NAMALWA (cell line): Measurements from ENCODE around the gene NPHS1.
"Not testable (repeated sequence)": the region's sequence is repeated elsewhere in the genome, so short reads cannot be mapped to it uniquely, and the experiment has no call there.

ENCODE experiments used
- DNase-seq: peaks from one replicate; pipeline ENCODE4 v3.0.0-alpha.2; 2015; ENCODE audit warnings: low spot score

Gene NPHS1

DNA sequence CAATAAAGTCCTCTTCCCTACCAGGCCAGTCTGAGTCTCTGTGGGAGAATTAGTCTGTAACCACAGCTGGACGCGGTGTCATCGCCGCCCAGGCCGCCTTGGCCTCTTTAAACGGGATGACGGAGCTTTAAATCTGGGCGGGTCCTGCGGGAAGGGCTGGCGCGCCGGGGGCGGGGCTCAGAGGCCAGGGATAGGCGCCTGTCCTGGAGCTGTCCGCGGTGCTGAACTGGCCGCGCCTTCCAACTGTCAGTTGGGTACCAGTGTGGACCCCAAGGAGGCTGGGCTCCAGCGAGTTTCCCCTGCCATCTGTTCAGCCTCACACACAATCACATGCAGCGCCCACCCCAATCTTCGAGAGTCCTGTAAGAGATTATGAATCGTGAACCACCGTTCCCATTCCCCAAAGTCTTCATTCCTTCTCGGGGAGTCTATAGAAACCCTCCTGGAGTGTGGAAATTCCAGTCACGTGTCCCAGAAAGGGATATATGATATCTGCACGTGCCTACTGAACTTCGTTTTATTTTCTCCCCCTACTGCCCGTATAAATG lies 27.5 kb upstream of the NPHS1 start:
- DNase-seq: peak; percentile 46

DNA sequence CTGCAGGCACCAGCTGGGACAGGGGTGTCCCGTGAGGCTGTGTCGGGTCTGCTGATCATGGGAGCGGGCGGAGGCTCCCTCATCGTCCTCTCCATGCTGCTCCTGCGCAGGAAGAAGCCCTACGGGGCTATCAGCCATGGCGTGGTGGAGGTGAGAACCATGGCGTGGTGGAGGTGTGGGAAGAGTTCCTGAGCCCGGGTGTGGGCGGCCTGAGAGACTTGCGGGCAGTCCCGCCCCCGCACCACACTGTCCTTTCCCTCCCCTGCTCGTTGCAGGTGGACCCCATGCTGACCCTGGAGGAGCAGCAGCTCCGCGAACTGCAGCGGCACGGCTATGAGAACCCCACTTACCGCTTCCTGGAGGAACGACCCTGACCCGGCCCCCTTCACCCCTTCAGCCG lies 26.8 kb upstream of the NPHS1 start:
- DNase-seq: no peak

DNA sequence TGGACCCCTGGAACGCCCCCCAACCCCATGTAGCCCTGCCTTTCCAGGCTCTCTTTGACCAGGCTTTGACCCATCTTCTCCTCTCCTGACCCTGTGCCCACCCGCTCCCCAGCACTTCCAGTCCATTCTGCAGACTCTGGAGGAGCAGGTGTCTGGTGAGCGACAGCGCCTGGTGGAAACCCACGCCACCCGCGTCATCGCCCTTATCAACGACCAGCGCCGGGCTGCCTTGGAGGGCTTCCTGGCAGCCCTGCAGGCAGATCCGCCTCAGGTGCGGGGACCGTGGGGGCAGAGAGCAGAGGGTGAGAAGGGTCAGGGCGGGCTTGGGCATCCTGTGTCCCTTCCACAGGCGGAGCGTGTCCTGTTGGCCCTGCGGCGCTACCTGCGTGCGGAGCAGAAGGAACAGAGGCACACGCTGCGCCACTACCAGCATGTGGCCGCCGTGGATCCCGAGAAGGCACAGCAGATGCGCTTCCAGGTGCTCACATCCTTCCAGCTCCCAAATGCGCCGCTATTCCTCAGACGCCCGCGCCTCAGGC lies 22.2 kb upstream of the NPHS1 start:
- no peak for DNase-seq

DNA sequence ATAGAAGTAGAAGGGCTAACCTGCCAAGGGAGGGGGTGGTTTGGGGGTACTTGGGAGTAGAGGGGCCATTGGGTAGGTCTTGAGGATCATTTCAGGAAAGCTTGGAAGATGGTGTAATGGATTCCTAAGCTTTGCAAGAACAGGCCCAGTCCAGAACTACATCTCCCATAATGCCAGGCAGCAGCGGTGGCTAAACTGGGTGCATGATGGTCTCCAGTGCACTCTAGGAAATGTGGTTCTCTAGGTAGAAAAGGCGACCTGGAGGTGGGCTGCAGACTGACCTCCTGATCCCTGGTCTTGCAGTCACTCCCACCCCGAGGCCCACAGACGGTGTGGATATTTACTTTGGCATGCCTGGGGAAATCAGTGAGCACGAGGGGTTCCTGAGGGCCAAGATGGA lies 19.9 kb upstream of the NPHS1 start:
- DNase-seq: no peak

DNA sequence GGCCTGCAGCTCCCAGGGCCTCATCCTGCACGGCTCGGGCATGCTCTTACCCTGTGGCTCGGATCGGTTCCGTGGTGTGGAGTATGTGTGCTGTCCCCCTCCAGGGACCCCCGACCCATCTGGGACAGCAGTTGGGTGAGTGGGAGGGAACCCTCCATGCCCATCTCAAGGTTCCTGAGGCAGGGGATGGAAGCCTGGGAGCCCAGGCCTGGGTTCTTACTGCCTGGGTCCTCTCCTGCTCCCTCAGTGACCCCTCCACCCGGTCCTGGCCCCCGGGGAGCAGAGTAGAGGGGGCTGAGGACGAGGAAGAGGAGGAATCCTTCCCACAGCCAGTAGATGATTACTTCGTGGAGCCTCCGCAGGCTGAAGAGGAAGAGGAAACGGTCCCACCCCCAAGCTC lies 19.3 kb upstream of the NPHS1 start:
- DNase-seq: no peak

DNA sequence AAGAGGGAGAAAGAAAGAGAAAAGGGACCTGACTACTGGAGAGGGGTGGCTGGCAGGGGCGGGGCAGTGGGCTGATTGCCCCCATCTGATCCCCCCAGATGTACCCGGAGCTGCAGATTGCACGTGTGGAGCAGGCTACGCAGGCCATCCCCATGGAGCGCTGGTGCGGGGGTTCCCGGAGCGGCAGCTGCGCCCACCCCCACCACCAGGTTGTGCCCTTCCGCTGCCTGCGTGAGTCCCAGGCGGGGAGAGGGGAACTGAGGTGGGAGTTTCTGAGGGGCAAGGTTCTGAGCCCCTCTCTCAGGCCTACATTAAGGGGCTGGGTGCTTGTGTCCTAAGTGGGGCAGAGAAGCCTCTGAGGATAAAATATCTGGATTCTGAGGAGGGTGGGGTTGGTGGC lies 18.5 kb upstream of the NPHS1 start:
- DNase-seq: no peak

DNA sequence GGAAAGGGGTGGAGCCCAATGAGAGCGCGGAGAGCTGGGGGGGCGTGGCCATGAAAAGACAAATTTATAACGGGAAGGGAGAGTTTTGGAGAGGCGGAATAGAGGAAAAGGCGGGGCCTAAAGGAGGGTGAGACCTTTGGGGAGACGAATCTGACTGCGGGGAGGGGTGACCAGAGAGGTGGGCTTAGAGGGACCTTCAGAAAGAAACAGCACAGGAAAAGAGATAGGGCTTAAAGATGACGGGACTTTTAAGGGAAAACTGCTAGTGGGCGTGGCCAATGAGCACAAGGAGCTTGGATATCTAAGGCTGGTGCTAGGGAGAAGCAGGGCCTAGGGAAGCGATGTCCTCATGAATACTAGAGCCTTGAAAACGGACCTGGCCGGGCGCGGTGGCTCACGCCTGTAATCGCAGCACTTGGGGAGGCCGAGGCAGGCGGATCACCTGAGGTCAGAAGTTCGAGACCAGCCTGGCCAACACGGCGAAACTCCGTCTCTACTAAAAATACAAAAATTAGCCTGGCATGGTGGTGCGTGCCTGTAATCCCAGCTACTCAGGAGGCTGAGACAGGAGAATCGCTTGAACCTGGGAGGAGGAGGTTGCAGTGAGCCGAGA lies 17.9 kb upstream of the NPHS1 start:
- not testable (repeated sequence) for DNase-seq

DNA sequence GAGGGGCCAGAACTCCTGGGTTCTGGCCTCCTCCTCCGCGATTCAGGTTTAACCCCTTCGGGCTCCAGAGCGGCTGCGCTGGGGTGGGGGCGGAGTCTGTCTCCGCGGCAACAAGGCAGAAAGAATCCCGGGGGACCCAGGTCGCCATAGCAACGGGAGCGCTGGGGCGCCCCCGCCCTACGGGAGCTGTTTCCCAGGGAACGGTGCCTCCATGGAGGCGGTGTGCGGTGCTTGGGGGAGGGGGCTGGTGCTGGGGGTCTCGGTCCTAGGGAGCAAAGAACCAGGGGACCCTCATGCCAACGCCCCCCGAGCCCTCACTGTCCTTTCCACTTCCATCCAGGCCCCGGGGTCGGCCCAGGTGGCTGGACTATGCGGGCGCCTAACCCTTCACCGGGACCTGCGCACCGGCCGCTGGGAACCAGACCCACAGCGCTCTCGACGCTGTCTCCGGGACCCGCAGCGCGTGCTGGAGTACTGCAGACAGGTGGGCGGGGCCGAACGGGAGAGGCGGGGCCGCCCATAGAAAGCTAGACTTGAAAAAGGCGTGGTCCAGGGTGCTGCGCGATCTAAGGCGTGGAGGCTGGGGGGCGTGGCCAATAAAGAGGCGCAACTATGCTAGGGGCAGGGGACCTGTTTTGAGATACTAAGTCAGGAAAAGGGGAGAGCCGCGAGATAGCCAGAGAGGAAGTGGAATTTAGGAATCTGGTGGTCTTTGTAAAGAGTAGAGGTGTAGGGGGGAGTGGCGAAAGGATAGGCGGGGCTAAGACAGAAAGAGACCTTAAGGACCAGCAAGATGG lies 17.2 kb upstream of the NPHS1 start:
- peak; percentile 91 for DNase-seq

DNA sequence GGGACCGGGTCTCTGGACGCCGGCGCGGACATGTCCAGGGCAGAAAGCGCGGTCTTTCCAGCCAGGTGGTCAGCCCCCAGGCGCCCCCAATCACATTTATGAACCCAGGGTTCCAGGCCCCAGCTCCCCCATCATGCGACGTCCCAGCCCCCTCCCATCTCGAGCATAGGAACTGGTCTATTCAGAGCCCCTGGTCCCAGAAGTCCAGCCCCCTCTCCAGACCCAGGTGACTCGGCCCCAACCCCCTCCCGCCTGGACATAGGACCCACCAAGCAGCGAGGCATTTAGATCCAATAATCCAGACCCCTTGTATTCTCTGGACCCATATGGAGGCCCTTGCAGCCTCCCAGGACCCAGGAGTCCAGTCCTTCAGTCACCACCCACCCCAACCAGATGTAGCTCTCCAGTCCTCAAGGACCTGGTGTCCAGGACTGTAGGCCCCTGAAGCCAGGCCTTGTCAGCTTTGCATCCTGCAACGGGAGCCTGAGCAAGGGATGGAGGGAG lies 16.6 kb upstream of the NPHS1 start:
- DNase-seq: no peak

DNA sequence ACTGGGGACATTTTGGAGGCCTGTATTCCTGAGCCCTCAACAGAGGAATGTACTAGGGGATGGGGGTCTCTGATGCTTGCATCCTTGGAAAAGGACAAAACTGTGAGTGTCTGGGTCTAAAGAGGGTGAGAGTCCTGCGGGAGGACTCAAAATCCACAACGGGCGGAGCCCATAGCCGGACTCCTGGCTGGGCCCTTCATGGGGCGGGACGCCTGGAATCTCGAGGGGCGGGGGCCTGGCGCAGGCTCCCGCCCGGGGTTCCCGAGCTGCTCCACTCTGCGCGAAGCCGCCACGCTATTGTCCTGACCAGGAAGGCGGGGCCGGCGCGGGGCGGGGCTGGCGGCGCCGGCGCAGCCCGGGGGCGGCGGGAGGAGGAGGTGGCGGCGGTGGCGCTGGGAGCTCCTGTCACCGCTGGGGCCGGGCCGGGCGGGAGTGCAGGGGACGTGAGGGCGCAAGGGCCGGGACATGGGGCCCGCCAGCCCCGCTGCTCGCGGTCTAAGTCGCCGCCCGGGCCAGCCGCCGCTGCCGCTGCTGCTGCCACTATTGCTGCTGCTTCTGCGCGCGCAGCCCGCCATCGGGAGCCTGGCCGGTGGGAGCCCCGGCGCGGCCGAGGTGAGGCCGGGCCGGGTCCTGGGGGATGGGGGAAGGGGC lies 16.0 kb upstream of the NPHS1 start, which contains the start of gene APLP1:
Gene APLP1 (plus strand): TSS at position 403 of the 651 bp plus-strand sequence. CDS start 63 bp downstream, at position 466.
- no peak for DNase-seq

DNA sequence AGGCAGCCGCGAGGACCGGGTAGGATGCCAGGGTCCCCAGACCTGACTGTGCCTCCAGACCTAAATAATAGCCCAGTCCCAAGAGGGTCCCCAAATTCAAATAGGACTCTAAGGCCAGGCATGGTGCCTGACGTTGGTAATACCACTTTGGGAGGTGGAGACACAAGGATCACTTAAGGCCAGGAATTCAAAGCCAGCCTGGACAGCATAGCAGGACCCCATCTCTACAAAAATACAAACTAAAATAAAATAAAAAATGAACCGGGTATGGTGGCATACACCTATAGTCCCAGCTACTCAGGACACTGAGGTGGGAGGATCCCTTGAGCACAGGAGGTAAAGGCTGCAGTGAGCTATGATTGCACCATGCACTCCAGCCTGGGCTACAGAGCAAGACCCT lies 10.7 kb upstream of the NPHS1 start:
- no peak for DNase-seq

DNA sequence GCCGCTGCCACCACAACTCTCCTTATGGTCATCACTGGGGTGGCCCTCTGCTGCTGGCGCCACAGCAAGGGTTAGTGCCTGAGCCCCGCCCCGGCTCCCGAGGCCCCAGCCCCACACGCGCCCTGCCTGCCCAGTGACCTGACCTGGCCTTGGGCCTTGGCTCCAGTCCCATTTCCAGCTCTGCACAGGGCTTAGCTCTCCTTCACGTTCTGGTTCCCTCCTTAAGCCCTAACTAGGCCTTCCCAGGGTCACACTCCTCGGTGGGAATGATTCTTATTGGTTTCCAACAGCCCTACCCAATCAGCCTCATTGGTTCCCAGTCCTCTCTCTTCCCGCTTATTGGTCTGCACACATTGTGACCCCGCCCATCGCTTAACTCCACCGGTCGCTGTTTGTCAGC lies 10.2 kb upstream of the NPHS1 start:
- DNase-seq: no peak

DNA sequence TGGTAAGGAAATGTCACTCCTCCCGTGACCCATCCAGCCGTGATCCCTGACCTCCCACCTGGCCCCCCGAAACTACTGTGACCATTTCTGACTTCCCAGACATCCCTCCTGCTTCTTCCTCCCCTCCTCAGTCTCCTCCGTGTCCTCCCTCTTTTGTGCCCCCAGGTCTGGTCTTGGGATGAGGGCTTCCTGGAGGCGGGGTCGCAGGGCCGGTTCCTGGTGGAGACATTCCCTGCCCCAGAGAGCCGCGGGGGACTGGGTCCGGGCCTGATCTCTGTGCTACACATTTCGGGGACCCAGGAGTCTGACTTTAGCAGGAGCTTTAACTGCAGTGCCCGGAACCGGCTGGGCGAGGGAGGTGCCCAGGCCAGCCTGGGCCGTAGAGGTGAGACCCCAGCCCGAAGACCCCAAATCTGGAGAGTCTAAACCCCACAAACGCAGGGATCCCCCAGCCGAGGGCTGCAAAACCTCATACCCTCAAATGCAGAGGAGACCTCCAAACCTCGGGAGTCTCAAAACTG lies 9.4 kb upstream of the NPHS1 start:
- no peak for DNase-seq

DNA sequence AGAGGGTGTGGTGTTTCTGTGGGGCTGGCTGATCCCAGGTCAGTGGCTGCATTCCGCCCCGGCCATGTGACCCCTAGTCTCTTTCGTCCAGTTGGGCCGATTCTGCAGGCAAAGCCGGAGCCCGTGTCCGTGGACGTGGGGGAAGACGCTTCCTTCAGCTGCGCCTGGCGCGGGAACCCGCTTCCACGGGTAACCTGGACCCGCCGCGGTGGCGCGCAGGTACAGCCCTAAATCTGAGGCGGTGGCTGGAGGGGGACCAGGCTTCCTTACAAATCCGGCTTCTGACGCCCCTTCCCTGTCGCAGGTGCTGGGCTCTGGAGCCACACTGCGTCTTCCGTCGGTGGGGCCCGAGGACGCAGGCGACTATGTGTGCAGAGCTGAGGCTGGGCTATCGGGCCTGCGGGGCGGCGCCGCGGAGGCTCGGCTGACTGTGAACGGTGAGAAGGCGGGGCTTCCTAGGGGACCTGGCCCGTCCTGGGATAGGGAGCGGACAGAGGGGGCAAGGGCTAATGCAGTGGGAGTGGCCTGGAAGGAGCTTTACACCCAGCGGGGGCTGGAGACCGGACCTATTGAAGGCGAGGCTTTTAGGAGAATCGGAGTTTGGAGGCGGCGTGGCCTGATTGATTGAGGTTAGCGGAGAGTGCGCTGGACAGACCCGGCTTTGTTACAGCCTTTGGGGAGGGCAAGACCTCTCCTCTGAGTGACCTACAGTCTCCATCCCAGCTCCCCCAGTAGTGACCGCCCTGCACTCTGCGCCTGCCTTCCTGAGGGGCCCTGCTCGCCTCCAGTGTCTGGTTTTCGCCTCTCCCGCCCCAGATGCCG lies 8.7 kb upstream of the NPHS1 start:
- DNase-seq: no peak

DNA sequence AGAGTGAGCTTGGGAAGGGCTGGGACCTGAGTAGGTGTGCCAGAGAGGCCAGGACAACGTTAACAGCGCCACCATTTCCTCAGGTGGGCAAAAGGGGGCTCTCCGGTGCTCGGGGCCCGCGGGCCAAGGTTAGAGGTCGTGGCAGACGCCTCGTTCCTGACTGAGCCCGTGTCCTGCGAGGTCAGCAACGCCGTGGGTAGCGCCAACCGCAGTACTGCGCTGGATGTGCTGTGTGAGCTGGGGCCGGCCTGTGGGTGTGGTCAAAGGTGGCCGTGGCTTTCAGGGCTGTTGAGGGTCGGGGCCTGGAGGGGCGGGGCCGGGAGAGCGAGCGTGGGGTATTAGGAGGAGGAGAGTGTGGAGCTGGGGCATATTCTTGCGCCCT lies 8.1 kb upstream of the NPHS1 start:
- DNase-seq: no peak

DNA sequence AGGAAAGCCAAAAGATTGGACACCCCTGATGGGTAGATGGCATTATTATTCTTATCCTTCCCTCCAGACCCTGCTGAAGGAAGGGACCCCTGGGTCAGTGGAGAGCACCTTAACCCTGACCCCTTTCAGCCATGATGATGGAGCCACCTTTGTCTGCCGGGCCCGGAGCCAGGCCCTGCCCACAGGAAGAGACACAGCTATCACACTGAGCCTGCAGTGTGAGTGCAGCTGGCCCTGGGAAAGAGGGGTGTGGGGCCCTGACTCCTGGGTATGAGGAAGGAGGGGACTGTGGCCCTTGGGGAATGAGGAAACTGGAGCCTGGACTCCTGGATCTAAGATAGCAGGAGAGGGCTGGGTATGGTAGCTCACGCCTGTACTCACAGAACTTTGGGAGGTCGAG lies 7.1 kb upstream of the NPHS1 start:
- no peak for DNase-seq

DNA sequence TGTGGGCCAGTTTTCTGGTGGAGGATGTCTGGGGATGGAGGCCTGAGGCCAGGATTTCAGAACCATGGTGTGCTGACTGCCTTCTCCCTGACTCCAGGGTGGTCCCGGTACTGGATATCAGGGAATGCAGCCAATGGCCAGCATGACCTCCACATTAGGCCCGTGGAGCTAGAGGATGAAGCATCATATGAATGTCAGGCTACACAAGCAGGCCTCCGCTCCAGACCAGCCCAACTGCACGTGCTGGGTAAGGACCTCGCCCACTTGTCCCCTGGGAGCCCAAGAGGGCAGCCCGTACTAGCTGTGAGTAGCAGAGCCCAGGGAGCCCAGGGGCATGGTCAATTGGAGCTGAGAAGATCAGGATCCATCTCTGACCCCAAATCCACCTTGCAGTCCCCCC lies 6.0 kb upstream of the NPHS1 start:
- no peak for DNase-seq

DNA sequence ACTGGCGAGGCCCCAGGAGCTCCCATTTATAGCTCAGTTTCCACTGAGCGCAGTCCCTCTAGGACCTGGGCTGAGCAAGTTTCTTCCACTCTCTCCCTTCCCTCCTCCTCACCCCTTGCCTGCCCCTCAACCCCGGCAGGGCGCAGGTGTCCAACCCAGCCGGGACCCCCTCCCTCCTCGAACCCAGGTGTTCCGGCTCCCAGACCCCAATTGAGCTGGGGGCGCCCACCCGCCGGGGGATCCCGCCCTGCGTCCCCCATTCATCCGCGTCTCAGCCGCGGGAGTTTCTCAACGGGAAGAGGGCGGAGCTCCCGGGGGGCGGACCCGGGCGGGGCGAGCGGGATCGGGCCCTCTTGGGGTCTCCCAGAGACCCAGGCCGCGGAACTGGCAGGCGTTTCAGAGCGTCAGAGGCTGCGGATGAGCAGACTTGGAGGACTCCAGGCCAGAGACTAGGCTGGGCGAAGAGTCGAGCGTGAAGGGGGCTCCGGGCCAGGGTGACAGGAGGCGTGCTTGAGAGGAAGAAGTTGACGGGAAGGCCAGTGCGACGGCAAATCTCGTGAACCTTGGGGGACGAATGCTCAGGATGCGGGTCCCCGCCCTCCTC lies 4.3 kb upstream of the NPHS1 start, which contains the start of gene KIRREL2:
Gene KIRREL2 (plus strand): TSS at position 366 of the 604 bp plus-strand sequence. CDS start 209 bp downstream, at position 575.
- DNase-seq: peak; percentile 56

DNA sequence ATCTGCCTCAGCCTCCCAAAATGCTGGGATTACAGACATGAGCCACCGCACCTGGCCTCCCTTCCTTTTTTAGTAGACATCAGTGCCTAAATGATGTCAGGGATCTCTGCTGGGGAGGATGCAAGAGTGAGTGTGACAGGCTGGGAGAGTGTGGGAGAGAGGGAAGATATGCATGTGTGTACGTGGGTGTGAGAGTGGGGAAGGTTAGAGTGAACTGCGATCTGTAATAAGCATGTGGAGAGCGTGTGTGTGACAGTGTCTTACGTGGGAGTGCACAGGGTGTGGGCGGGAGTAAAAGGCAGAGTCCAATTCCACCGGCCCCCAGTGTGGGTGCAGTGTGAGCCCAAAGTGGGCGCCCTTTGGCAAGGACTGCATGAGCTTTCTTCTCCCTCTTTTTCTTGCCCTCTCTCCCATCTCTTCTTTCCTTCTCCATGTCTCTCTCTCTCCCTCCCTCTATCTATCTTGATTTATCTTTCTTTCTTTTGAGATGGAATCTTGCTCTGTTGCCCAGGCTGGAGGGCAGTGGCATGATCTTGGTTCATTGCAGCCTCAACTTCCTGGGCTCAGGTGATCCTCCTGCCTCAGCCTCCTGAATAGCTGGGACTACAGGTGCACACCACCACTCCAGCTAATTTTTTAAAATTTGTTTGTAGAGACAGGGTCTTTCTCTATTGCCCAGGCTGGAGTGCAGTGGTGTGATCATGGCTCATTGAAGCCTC lies 893 bp upstream of the NPHS1 start:
- DNase-seq: no peak
